K562 (cell line): ENCODE measurements around the gene TADA2A. TPM values are rescaled to one million over a fixed set of nuclear protein-coding genes. Genes with fewer than 3 reads are reported as not detected.

Experiments used
- ATAC-seq: fragments of 200-7000 bp; cut with Tn5 transposase; 3 replicates; pipeline ENCODE4 v1.9.1; 2020; ENCODE audit warnings: moderate library complexity
- BruUV-seq: library from RNA; stranded (reverse); fragments of 400-500 nt; replicated peaks from 2 replicates; lab custom pipeline; 2021; lab: Mats Ljungman, UMichigan
- CTCF ChIA-PET: fragments of 300-600 bp; formaldehyde crosslinking; extraction: SDS; loops from one replicate; lab custom pipeline; 2021; ENCODE audit warnings: low intra/inter-chr PET ratio; lab: Yijun Ruan, JAX
- POLR2A ChIA-PET: fragments of 300-600, 350-650 bp; sonication (Branson Sonifier 250); formaldehyde crosslinking; extraction: SDS; loops from one replicate; lab custom pipeline; 2021; ENCODE audit warnings: antibody characterized with exemption, inconsistent platforms; lab: Yijun Ruan, JAX
- DNase-seq, 4 experiments: peaks; one replicate each; pipeline versions ENCODE4 v3.0.0 to v3.0.0-alpha.2; 2011 to 2018; ENCODE audit warnings: low spot score in 3 of 4, mixed read lengths in 3 of 4; ENCODE audit errors: extremely low read depth in 1 of 4
- FAIRE-seq: peaks from 2 replicates; lab custom pipeline; 2011; peaks lifted over from hg19 to GRCh38; lab: Jason Lieb, UNC
- H2AFZ ChIP-seq: 2 replicates; pipeline ENCODE4 v1.6.0; 2011; ENCODE audit warnings: low read depth, low read length, control low read depth, inconsistent platforms
- H3K27ac ChIP-seq: fragments of 200-600 bp; 3 replicates; pipeline ENCODE4 v1.8.0; 2011; ENCODE audit warnings: low read depth, mild to moderate bottlenecking, control low read depth, inconsistent platforms, low read length, moderate library complexity, mixed read lengths; ENCODE audit errors: extremely low read depth
- H3K27me3 ChIP-seq, 2 experiments: fragments of 300-600 bp in 1 of 2; 2 replicates in 1 of 2; 3 replicates in 1 of 2; pipeline versions ENCODE4 v1.6.0 to v1.8.0; 2011; ENCODE audit warnings: inconsistent platforms in 2 of 2, low read length in 2 of 2, mild to moderate bottlenecking in 1 of 2, mixed read lengths in 1 of 2, moderate library complexity in 1 of 2; ENCODE audit not compliant: control insufficient read depth in 2 of 2, insufficient read depth in 2 of 2
- H3K36me3 ChIP-seq: fragments of 300-600 bp; 3 replicates; pipeline ENCODE4 v1.8.0; 2011; ENCODE audit warnings: mild to moderate bottlenecking, low read length, inconsistent platforms; ENCODE audit not compliant: control insufficient read depth, insufficient read depth
- H3K4me1 ChIP-seq, 2 experiments: fragments of 200-600 bp in 1 of 2; replicated peaks in 1 of 2; 2 replicates in 1 of 2; 3 replicates in 1 of 2; pipeline versions ENCODE4 v1.5.1 to v1.8.0; 2011; ENCODE audit warnings: inconsistent platforms in 2 of 2, low read length in 2 of 2, mild to moderate bottlenecking in 1 of 2, mixed read lengths in 1 of 2, moderate library complexity in 1 of 2; ENCODE audit not compliant: control insufficient read depth in 2 of 2, insufficient read depth in 2 of 2
- H3K4me2 ChIP-seq: 2 replicates; pipeline ENCODE4 v1.6.1; 2011; ENCODE audit warnings: low read length, control low read depth, inconsistent platforms, mixed read lengths; ENCODE audit not compliant: insufficient read depth
- H3K4me3 ChIP-seq: fragments of 200-600 bp; sonication (generic), shearing (Covaris generic); 2 replicates; pipeline ENCODE4 v1.5.1; 2016; ENCODE audit warnings: control low read depth, inconsistent platforms
- H3K79me2 ChIP-seq: fragments of 200-600 bp; 3 replicates; pipeline ENCODE4 v1.8.0; 2011; ENCODE audit warnings: low read length, inconsistent platforms; ENCODE audit not compliant: control insufficient read depth, insufficient read depth
- H3K9ac ChIP-seq, 2 experiments: 2 replicates each; pipeline versions ENCODE4 v1.6.0 to v1.6.1; 2011; ENCODE audit warnings: low read depth in 2 of 2, low read length in 2 of 2, control low read depth in 1 of 2, inconsistent platforms in 1 of 2, mild to moderate bottlenecking in 1 of 2, mixed read lengths in 1 of 2; ENCODE audit not compliant: insufficient read depth in 1 of 2
- H3K9me1 ChIP-seq: one replicate; pipeline ENCODE4 v1.6.0; 2011; ENCODE audit warnings: inconsistent platforms, mild to moderate bottlenecking, low read length, moderate library complexity; ENCODE audit not compliant: control insufficient read depth, insufficient read depth
- H3K9me3 ChIP-seq: replicated peaks from 2 replicates; pipeline ENCODE4 v1.5.1; 2011; ENCODE audit warnings: low read depth, low read length, inconsistent platforms; ENCODE audit not compliant: control insufficient read depth, insufficient read depth
- H4K20me1 ChIP-seq: replicated peaks from 2 replicates; pipeline ENCODE4 v1.6.1; 2011; ENCODE audit warnings: low read length, inconsistent platforms, mixed read lengths; ENCODE audit not compliant: control insufficient read depth, insufficient read depth
- CHD7 ChIP-seq: fragments of 200-600 bp; sonication (generic); IDR thresholded peaks from one replicate; pipeline ENCODE4 v1.6.1; 2012; ENCODE audit warnings: mild to moderate bottlenecking, low read depth, low read length, inconsistent platforms
- CXXC5 ChIP-seq: fragments of 250-450 bp; sonication (Bioruptor Pico); IDR thresholded peaks from 2 replicates; pipeline ENCODE4 v1.8.0; 2022; ENCODE audit warnings: inconsistent platforms, mild to moderate bottlenecking, moderate library complexity
- FOXP4 ChIP-seq: sonication (generic); formaldehyde crosslinking; IDR thresholded peaks from 2 replicates; pipeline ENCODE4 v1.8.0; 2022; ENCODE audit warnings: mild to moderate bottlenecking, missing genetic modification reagents, borderline replicate concordance
- HIVEP1 ChIP-seq: fragments of 250-450 bp; sonication (Bioruptor Pico); IDR thresholded peaks from 2 replicates; pipeline ENCODE4 v1.4.0; 2020; ENCODE audit warnings: mild to moderate bottlenecking
- WGBS: fragments of 100-300 bp; shearing (Covaris generic); methylation state at CpG from one replicate; pipeline ENCODE4 v1.1.6; 2016; ENCODE audit warnings: low coverage, mixed read lengths; ENCODE audit not compliant: insufficient coverage; ENCODE audit errors: missing lambda C conversion rate; 5-methylcytosine and 5-hydroxymethylcytosine counted together
- in situ Hi-C: fragments of 300-500 bp; cut with MboI; formaldehyde crosslinking; loops from 4 replicates; pipeline ENCODE4 v1.15.0; 2018; ENCODE audit warnings: inconsistent platforms, mixed read lengths
- intact Hi-C: fragments of 100-400 bp; cut with micrococcal nuclease; formaldehyde crosslinking; loops from 2 replicates; pipeline ENCODE4 v1.14.2; 2022
- polyA plus RNA-seq, 8 experiments: library from polyadenylated mRNA; depleted of rRNA in 4 of 8; stranded (reverse) in 5 of 8; unstranded in 3 of 8; fragments of >200 nt; fragmentation: Nextera tagmentation in 2 of 8; fragmentation: Illumina TruSeq in 1 of 8; extraction: Ambion mirVana in 2 of 8; extraction: Trizol in 1 of 8; gene quantifications; 2 replicates each; pipeline versions ENCODE4 v1.2.1 to v1.2.3, GENCODE V29; 2011 to 2014; ENCODE audit warnings: inconsistent platforms in 1 of 8, missing spikeins in 1 of 8
- total RNA-seq, 7 experiments: library from RNA; depleted of rRNA in 6 of 7; stranded (reverse); fragments of >200 nt in 6 of 7; fragmentation: Illumina TruSeq in 2 of 7; extraction: Trizol in 2 of 7; gene quantifications; 2 replicates each; pipeline versions ENCODE4 v1.2.1 to v1.2.3, GENCODE V29; 2011 to 2021; ENCODE audit warnings: low replicate concordance in 1 of 7
- TF ChIP-seq, protein P1 (sequence below): fragments of 450-650 bp; IDR thresholded peaks from 2 replicates; pipeline ENCODE4 v1.6.1; 2016; ENCODE audit warnings: borderline replicate concordance

The TADA2A gene
- total and polyA plus RNA-seq, 9 of the 15 experiments (the other 6 are each of a cell fraction or from before 2014, with no cell fraction given), result 13.8 to 37.7 (median 25.0) TPM

- intact Hi-C loops, result loop anchor here (10.0 kb wide), 1 partner anchor 419 kb away; no protein-coding TSS in a partner anchor
- ChIA-PET CTCF (interaction anchor here (0.5 kb wide), 1 partner anchor 132 kb away, joined by 4 read pairs; no protein-coding TSS in a partner anchor), POLR2A (interaction anchor here (0.8 to 1.3 kb wide), 5 partner anchors 10 to 17 kb away, joined by 3 to 5 read pairs (median 3); no protein-coding TSS in a partner anchor)
- no peak within 1 kb of the TSS for H3K27ac ChIP-seq
- ATAC-seq (no peak), FAIRE-seq (no peak), DNase-seq (no peak)
- no peaks in the 10 kb centered on the region for H3K79me2 ChIP-seq
- no peaks in the 10 kb centered on the region for H3K27me3 ChIP-seq
- WGBS, result 48% methylated on average over 7 of the region's 7 CpGs
- no peaks in the 10 kb centered on the region for H3K9me3 ChIP-seq
- no peaks in the 10 kb centered on the region for H3K36me3 ChIP-seq
- no peaks in the 10 kb centered on the region for H4K20me1 ChIP-seq
- H3K9me1 ChIP-seq, result no peaks in the 10 kb centered on the region
- H3K4me3 ChIP-seq, result no peak within 1 kb of the TSS
- no TSS peak for BruUV-seq
- no peak within 1 kb of the TSS for H3K4me2 ChIP-seq
- peaks cover 0 to 2% of the 10 kb centered on the region in 2 experiments; a peak in 2 of 5 replicates for H3K4me1 ChIP-seq
- no peak within 1 kb of the TSS for H2AFZ ChIP-seq
- in situ Hi-C loops, result loop anchor here (10.0 kb wide), 1 partner anchor 751 kb away; no protein-coding TSS in a partner anchor
- H3K9ac ChIP-seq, result no peak within 1 kb of the TSS
- TF ChIP-seq HIVEP1 (CRISPR knock-in tag) (no peak), FOXP4 (CRISPR knock-in tag) (no peak), CHD7 (no peak), CXXC5 (CRISPR knock-in tag) (no peak)
- TF ChIP-seq, protein P1, sequence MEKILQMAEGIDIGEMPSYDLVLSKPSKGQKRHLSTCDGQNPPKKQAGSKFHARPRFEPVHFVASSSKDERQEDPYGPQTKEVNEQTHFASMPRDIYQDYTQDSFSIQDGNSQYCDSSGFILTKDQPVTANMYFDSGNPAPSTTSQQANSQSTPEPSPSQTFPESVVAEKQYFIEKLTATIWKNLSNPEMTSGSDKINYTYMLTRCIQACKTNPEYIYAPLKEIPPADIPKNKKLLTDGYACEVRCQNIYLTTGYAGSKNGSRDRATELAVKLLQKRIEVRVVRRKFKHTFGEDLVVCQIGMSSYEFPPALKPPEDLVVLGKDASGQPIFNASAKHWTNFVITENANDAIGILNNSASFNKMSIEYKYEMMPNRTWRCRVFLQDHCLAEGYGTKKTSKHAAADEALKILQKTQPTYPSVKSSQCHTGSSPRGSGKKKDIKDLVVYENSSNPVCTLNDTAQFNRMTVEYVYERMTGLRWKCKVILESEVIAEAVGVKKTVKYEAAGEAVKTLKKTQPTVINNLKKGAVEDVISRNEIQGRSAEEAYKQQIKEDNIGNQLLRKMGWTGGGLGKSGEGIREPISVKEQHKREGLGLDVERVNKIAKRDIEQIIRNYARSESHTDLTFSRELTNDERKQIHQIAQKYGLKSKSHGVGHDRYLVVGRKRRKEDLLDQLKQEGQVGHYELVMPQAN, result no peak
These were observed 31.0 kb upstream of the TADA2A start, which contains the start of gene C17orf78 for GRCh38 chr17:37375706-37376105. TSS of gene C17orf78 (plus strand) at chr17:37375985. CDS start at chr17:37376093, 108 bp downstream.
